HepG2 (cell line): ENCODE results near the gene PLSCR3. TPM values are rescaled to one million over a fixed set of nuclear protein-coding genes. Genes with fewer than 3 reads are reported as not detected.

Experiments used
- ATAC-seq: fragments of 200-7000 bp; cut with Tn5 transposase; 3 replicates; pipeline ENCODE4 v1.9.1; 2020; ENCODE audit warnings: mild to moderate bottlenecking, moderate library complexity
- BruUV-seq: library from RNA; stranded (reverse); fragments of 400-500 nt; replicated peaks from 2 replicates; lab custom pipeline; 2021; lab: Mats Ljungman, UMichigan
- CTCF ChIA-PET: fragments of 300-600 bp; formaldehyde crosslinking; extraction: SDS; loops from one replicate; lab custom pipeline; 2021; ENCODE audit warnings: low total read pairs, inconsistent platforms, low intra/inter-chr PET ratio; lab: Yijun Ruan, JAX
- POLR2A ChIA-PET: fragments of 350-600 bp; sonication (Branson Sonifier 250); formaldehyde crosslinking; loops from one replicate; lab custom pipeline; 2020; ENCODE audit warnings: antibody characterized with exemption, inconsistent platforms; lab: Yijun Ruan, JAX
- DNase-seq: peaks from one replicate; pipeline ENCODE4 v3.0.0-alpha.2; 2015; ENCODE audit warnings: low spot score
- FAIRE-seq: peaks from 3 replicates; lab custom pipeline; 2011; peaks lifted over from hg19 to GRCh38; lab: Jason Lieb, UNC
- H2AFZ ChIP-seq: one replicate; pipeline ENCODE4 v1.6.1; 2011; ENCODE audit warnings: low read length, inconsistent platforms
- H3K27ac ChIP-seq: fragments of 300-600 bp; 3 replicates; pipeline ENCODE4 v1.8.0; 2011; ENCODE audit warnings: mixed run types, mild to moderate bottlenecking, mixed read lengths, low read length, inconsistent platforms; ENCODE audit not compliant: insufficient read depth; ENCODE audit errors: extremely low read length
- H3K27me3 ChIP-seq, 2 experiments: fragments of 200-600 bp in 1 of 2; 2 replicates in 1 of 2; 3 replicates in 1 of 2; pipeline versions ENCODE4 v1.6.0 to v1.8.0; 2011; ENCODE audit warnings: low read length in 2 of 2, mild to moderate bottlenecking in 2 of 2, moderate library complexity in 2 of 2, inconsistent platforms in 1 of 2; ENCODE audit not compliant: insufficient read depth in 2 of 2, control insufficient read depth in 1 of 2
- H3K36me3 ChIP-seq, 2 experiments: fragments of 200-600 bp in 1 of 2; replicated peaks in 1 of 2; 2 replicates in 1 of 2; 3 replicates in 1 of 2; pipeline versions ENCODE4 v1.5.1 to v1.8.0; 2011; ENCODE audit warnings: low read length in 2 of 2, inconsistent platforms in 1 of 2; ENCODE audit not compliant: insufficient read depth in 2 of 2, control insufficient read depth in 1 of 2
- H3K4me1 ChIP-seq: 2 replicates; pipeline ENCODE4 v1.5.1; 2012; ENCODE audit warnings: low read length, inconsistent platforms; ENCODE audit not compliant: insufficient read depth
- H3K4me2 ChIP-seq: 2 replicates; pipeline ENCODE4 v1.6.0; 2011; ENCODE audit warnings: low read depth, low read length, inconsistent platforms
- H3K4me3 ChIP-seq, 3 experiments: fragments of 200-600 bp in 1 of 3; sonication (generic), shearing (Covaris generic) in 1 of 3; replicated peaks in 1 of 3; 2 replicates each; pipeline ENCODE4 v1.5.1; 2011 to 2016; ENCODE audit warnings: low read length in 3 of 3, inconsistent platforms in 2 of 3, low read depth in 2 of 3, mild to moderate bottlenecking in 2 of 3, control low read depth in 1 of 3, mixed read lengths in 1 of 3; ENCODE audit not compliant: insufficient read depth in 1 of 3
- H3K79me2 ChIP-seq: one replicate; pipeline ENCODE4 v1.6.1; 2011; ENCODE audit warnings: low read length, inconsistent platforms; ENCODE audit not compliant: insufficient read depth
- H3K9ac ChIP-seq: 2 replicates; pipeline ENCODE4 v1.6.0; 2011; ENCODE audit warnings: mild to moderate bottlenecking, low read depth, low read length, inconsistent platforms; ENCODE audit not compliant: insufficient read depth
- H3K9me3 ChIP-seq: 2 replicates; pipeline ENCODE4 v1.5.1; 2012; ENCODE audit warnings: mild to moderate bottlenecking, low read length
- H4K20me1 ChIP-seq: 2 replicates; pipeline ENCODE4 v1.6.0; 2011; ENCODE audit warnings: inconsistent platforms, mild to moderate bottlenecking, low read length, moderate library complexity; ENCODE audit not compliant: insufficient read depth
- ARID3A ChIP-seq: IDR thresholded peaks from 2 replicates; pipeline ENCODE4 v1.6.1; 2012; ENCODE audit warnings: low read depth, low read length, improper control_type of control experiment
- ELF3 ChIP-seq: IDR thresholded peaks from 2 replicates; pipeline ENCODE4 v1.6.1; 2016; ENCODE audit warnings: missing genetic modification reagents, missing compliant biosample characterization
- FOSL2 ChIP-seq: sonication (generic); formaldehyde crosslinking; IDR thresholded peaks from 2 replicates; pipeline ENCODE4 v1.4.0; 2020; ENCODE audit warnings: missing genetic modification reagents
- IKZF5 ChIP-seq: IDR thresholded peaks from 2 replicates; pipeline ENCODE4 v1.6.1; 2018; ENCODE audit warnings: missing genetic modification reagents, mild to moderate bottlenecking, missing compliant biosample characterization
- KMT2B ChIP-seq: IDR thresholded peaks from 2 replicates; pipeline ENCODE4 v1.6.1; 2016; ENCODE audit warnings: missing genetic modification reagents, missing compliant biosample characterization
- LRRFIP1 ChIP-seq: sonication (generic); formaldehyde crosslinking; conservative IDR thresholded peaks from 2 replicates; pipeline ENCODE4 v1.4.0; 2020; ENCODE audit warnings: missing genetic modification reagents
- MEIS1 ChIP-seq: sonication (generic); formaldehyde crosslinking; IDR thresholded peaks from 2 replicates; pipeline ENCODE4 v1.9.0; 2021; ENCODE audit warnings: mild to moderate bottlenecking, missing genetic modification reagents, moderate library complexity, borderline replicate concordance
- MXD3 ChIP-seq: IDR thresholded peaks from 2 replicates; pipeline ENCODE4 v1.6.1; 2016; ENCODE audit warnings: mild to moderate bottlenecking, missing biosample characterization, missing genetic modification reagents
- XBP1 ChIP-seq: sonication (generic); formaldehyde crosslinking; IDR thresholded peaks from 2 replicates; pipeline ENCODE4 v1.5.0; 2020; ENCODE audit warnings: missing genetic modification reagents
- ZMAT5 ChIP-seq: sonication (generic); formaldehyde crosslinking; IDR thresholded peaks from 2 replicates; pipeline ENCODE4 v1.5.0; 2020; ENCODE audit warnings: mild to moderate bottlenecking, low read depth, missing genetic modification reagents, borderline replicate concordance
- ZNF24 ChIP-seq: fragments of 450-650 bp; IDR thresholded peaks from 2 replicates; pipeline ENCODE4 v1.6.1; 2017; ENCODE audit warnings: antibody characterized with exemption, mild to moderate bottlenecking
- ZNF335 ChIP-seq: sonication (generic); formaldehyde crosslinking; IDR thresholded peaks from 2 replicates; pipeline ENCODE4 v1.4.0; 2020; ENCODE audit warnings: missing genetic modification reagents
- ZNF724P ChIP-seq: sonication (generic); formaldehyde crosslinking; IDR thresholded peaks from 2 replicates; pipeline ENCODE4 v1.8.0; 2022; ENCODE audit warnings: missing genetic modification reagents, borderline replicate concordance
- ZNF784 ChIP-seq: sonication (generic); formaldehyde crosslinking; IDR thresholded peaks from 2 replicates; pipeline ENCODE4 v1.5.1; 2020; ENCODE audit warnings: missing genetic modification reagents, mild to moderate bottlenecking, borderline replicate concordance
- WGBS: methylation state at CpG from one replicate; pipeline ENCODE4 v1.1.6; 2017; ENCODE audit warnings: low lambda C conversion rate; 5-methylcytosine and 5-hydroxymethylcytosine counted together
- in situ Hi-C: cut with HindIII; loops from 2 replicates; pipeline ENCODE4 v1.10.0; 2017; ENCODE audit warnings: low pct_unique_long_range_greater_than_20kb; ENCODE audit not compliant: extremely low pct_ligation_motif_present
- intact Hi-C: fragments of 100-400 bp; cut with micrococcal nuclease; formaldehyde crosslinking; loops from one replicate; pipeline ENCODE4 v1.10.0; 2022; ENCODE audit not compliant: unreplicated experiment
- polyA plus RNA-seq, 8 experiments: library from polyadenylated mRNA; depleted of rRNA in 3 of 8; stranded (reverse) in 7 of 8; unstranded in 1 of 8; fragments of >200 nt; fragmentation: Illumina TruSeq in 4 of 8; extraction: Trizol in 4 of 8; gene quantifications; 2 replicates each; pipeline versions ENCODE4 v1.2.1 to v1.2.3, GENCODE V29; 2011 to 2016; ENCODE audit warnings: low read depth in 4 of 8, missing spikeins in 1 of 8, mixed read lengths in 1 of 8; ENCODE audit not compliant: insufficient read depth in 1 of 8
- total RNA-seq, 5 experiments: library from RNA; depleted of rRNA; stranded (reverse); fragments of >200 nt; fragmentation: Illumina TruSeq; extraction: Trizol; gene quantifications; 2 replicates each; pipeline ENCODE4 v1.2.3, GENCODE V29; 2016; ENCODE audit warnings: low read depth in 1 of 5

Gene PLSCR3
- total and polyA plus RNA-seq, 2 of the 13 experiments (the other 11 are each of a cell fraction or from before 2014, with no cell fraction given): 5.6 to 6.2 TPM

GRCh38 chr17:7421186-7421585, 26.9 kb upstream of the PLSCR3 start (continued):
- TF ChIP-seq IKZF5 (CRISPR knock-in tag) (no peak), MXD3 (CRISPR knock-in tag) (no peak), ZNF24 (no peak), ZNF724P (CRISPR knock-in tag) (no peak), LRRFIP1 (CRISPR knock-in tag) (no peak)

- intact Hi-C loops: no loop called here
- TF ChIP-seq FOSL2 (no peak), ZNF335 (CRISPR knock-in tag) (no peak), ZNF784 (no peak), MEIS1 (CRISPR knock-in tag) (no peak), ARID3A (no peak), XBP1 (no peak), ZMAT5 (CRISPR knock-in tag) (no peak), KMT2B (CRISPR knock-in tag) (no peak), ELF3 (CRISPR knock-in tag) (no peak)
Observed at GRCh38 chr17:7419819-7420610, 25.7 kb upstream of the PLSCR3 start, which contains the start of gene SPEM1. Gene SPEM1 (plus strand): TSS chr17:7420324. CDS start chr17:7420385, 61 bp downstream.

More at GRCh38 chr17:7419819-7420610, 25.7 kb upstream of the PLSCR3 start, which contains the start of gene SPEM1:
- H3K9ac ChIP-seq: no peak within 1 kb of the TSS
- CTCF ChIA-PET: no interaction called here
- H3K27me3 ChIP-seq: peaks cover 2 to 5% of the 10 kb centered on the region in 2 experiments; a peak in 1 of 5 replicates
- ATAC-seq (peak; percentile 13; the same call in 1 of the 3 replicates), DNase-seq (no peak), FAIRE-seq (no peak)
- 53% methylated on average over 8 of the region's 17 CpGs for WGBS
- no peak within 1 kb of the TSS for H3K27ac ChIP-seq
- no peak within 1 kb of the TSS for H2AFZ ChIP-seq
- no peaks in the 10 kb centered on the region for H3K79me2 ChIP-seq
- POLR2A ChIA-PET: interaction anchor here (1.8 kb wide), 1 partner anchor 16 kb away, joined by 11 read pairs; the partner anchor contains the start of gene TMEM256
- H3K4me2 ChIP-seq: no peak within 1 kb of the TSS
- no TSS peak for BruUV-seq
- H3K4me3 ChIP-seq: no peak within 1 kb of the TSS
- in situ Hi-C loops: no loop called here
- no peaks in the 10 kb centered on the region for H4K20me1 ChIP-seq
- no peaks in the 10 kb centered on the region for H3K9me3 ChIP-seq
- no peaks in the 10 kb centered on the region for H3K36me3 ChIP-seq
- peaks cover 13% of the 10 kb centered on the region; the same call in 1 of the 2 replicates for H3K4me1 ChIP-seq
